T47D (cell line): ENCODE data around the gene CYP2J2.
"Not testable (repeated sequence)": the region's sequence is repeated elsewhere in the genome, so short reads cannot be mapped to it uniquely, and the experiment has no call there.

Experiments
- DNase-seq, 2 experiments: peaks; one replicate each; pipeline versions ENCODE4 v3.0.0 to v3.0.0-alpha.2; 2011 to 2012; ENCODE audit warnings: low read depth in 1 of 2, low spot score in 1 of 2
- JUND ChIP-seq: IDR thresholded peaks from 2 replicates; pipeline ENCODE4 v1.6.1; 2012; ENCODE audit warnings: low read depth
- in situ Hi-C: cut with HindIII; loops from 2 replicates; pipeline ENCODE4 v1.10.0; 2016; ENCODE audit warnings: low sequenced_read_pairs, low pct_unique_long_range_greater_than_20kb

The CYP2J2 gene

GRCh38 chr1:59877108-59877682, 49.4 kb downstream of the CYP2J2 start:
- no peak for DNase-seq
- TF ChIP-seq JUND: no peak
- in situ Hi-C loops: no loop called here

- TF ChIP-seq JUND: no peak
- in situ Hi-C loops: no loop called here
- DNase-seq: no peak
Observed at GRCh38 chr1:59871746-59872145, 54.8 kb downstream of the CYP2J2 start.

- no peak for TF ChIP-seq JUND
- in situ Hi-C loops: no loop called here
- no peak for DNase-seq
Observed at GRCh38 chr1:59866462-59866861, 60.1 kb downstream of the CYP2J2 start.

GRCh38 chr1:59857679-59858354, 68.8 kb downstream of the CYP2J2 start:
- TF ChIP-seq JUND: no peak
- no peak for DNase-seq
- in situ Hi-C loops: no loop called here

- in situ Hi-C loops: no loop called here
- peak; percentile 5 to 73 for DNase-seq
- no peak for TF ChIP-seq JUND
Observed at GRCh38 chr1:59856725-59857338, 69.7 kb downstream of the CYP2J2 start.

- DNase-seq, in situ Hi-C loops: not testable (repeated sequence)
Observed at GRCh38 chr1:59855297-59855696, 71.3 kb downstream of the CYP2J2 start.

- in situ Hi-C loops: no loop called here
- no peak for DNase-seq
- TF ChIP-seq JUND: no peak
Observed at GRCh38 chr1:59852117-59852516, 74.5 kb downstream of the CYP2J2 start.

- no peak for TF ChIP-seq JUND
- in situ Hi-C loops: no loop called here
- DNase-seq: no peak
Observed at GRCh38 chr1:59846895-59847282, 79.7 kb downstream of the CYP2J2 start.

GRCh38 chr1:59846209-59846894, 80.2 kb downstream of the CYP2J2 start:
- in situ Hi-C loops: no loop called here
- no peak for TF ChIP-seq JUND
- DNase-seq: no peak

GRCh38 chr1:59845091-59845490, 81.5 kb downstream of the CYP2J2 start:
- no peak for TF ChIP-seq JUND
- in situ Hi-C loops: no loop called here
- no peak for DNase-seq
